ENCODE data around the gene LRCH4. TPM values are rescaled to one million over a fixed set of nuclear protein-coding genes. Genes with fewer than 3 reads are reported as not detected.

LRCH4 gene
- total and polyA plus RNA-seq, 2 of the 13 experiments (the other 11 are each of a cell fraction or from before 2014, with no cell fraction given): 7.0 to 9.3 TPM

DNA sequence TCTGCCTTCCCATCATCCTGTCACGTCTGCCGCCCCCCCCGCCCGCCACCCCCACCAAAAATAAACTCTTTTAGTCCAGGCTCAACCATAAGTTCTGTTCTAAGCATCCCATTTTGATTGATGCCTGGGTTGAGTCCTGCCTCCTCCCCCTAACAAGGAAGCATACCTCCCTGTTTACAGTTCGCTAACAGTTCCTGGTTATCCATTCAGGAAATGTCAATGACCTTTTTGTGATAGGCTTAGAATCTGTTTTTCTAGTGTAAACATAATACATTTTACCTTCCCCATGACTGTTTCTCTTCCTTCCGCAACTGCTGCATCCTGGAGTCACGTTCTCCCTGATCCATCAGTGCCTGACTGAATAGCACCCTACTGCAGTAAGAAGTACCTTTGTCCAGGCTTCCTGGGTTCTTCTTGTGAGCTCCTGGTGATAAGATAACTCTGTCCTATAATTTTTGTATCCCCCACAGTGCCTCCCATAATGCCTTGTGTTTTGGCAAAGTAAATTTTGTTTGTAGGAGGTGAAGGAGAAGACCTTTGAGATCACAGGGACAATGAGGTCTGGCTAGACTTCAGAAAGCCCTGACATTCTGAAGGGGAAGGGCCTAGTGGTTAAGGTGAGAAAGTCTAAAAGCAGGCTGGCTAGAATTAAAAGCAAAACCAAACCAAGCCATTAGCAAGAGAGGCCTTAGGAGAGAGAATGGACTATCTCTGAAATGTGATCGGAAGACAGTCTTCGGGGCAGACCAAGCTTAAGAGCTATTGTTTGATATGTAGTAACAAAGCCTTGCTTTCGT is 39.6 kb downstream of the LRCH4 start (continued):
- TF ChIP-seq, protein P1, sequence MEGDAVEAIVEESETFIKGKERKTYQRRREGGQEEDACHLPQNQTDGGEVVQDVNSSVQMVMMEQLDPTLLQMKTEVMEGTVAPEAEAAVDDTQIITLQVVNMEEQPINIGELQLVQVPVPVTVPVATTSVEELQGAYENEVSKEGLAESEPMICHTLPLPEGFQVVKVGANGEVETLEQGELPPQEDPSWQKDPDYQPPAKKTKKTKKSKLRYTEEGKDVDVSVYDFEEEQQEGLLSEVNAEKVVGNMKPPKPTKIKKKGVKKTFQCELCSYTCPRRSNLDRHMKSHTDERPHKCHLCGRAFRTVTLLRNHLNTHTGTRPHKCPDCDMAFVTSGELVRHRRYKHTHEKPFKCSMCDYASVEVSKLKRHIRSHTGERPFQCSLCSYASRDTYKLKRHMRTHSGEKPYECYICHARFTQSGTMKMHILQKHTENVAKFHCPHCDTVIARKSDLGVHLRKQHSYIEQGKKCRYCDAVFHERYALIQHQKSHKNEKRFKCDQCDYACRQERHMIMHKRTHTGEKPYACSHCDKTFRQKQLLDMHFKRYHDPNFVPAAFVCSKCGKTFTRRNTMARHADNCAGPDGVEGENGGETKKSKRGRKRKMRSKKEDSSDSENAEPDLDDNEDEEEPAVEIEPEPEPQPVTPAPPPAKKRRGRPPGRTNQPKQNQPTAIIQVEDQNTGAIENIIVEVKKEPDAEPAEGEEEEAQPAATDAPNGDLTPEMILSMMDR (CRISPR knock-in tag; IDR thresholded peaks at IDR 0.05): no peak
- TF ChIP-seq HDAC6 (IDR thresholded peaks at IDR 0.05; ENCODE audit: low read depth, low read length) (no peak), ZSCAN30 (CRISPR knock-in tag; IDR thresholded peaks at IDR 0.05) (no peak), ZNF431 (CRISPR knock-in tag; IDR thresholded peaks at IDR 0.05; ENCODE audit: borderline replicate concordance, low read depth) (no peak), MTF2 (CRISPR knock-in tag; IDR thresholded peaks at IDR 0.05; ENCODE audit: borderline replicate concordance) (no peak), ZFP1 (CRISPR knock-in tag; IDR thresholded peaks at IDR 0.05) (0 out of 2 replicates have a peak, but pooled peaks have one; percentile 9)
- TF ChIP-seq, protein P2, sequence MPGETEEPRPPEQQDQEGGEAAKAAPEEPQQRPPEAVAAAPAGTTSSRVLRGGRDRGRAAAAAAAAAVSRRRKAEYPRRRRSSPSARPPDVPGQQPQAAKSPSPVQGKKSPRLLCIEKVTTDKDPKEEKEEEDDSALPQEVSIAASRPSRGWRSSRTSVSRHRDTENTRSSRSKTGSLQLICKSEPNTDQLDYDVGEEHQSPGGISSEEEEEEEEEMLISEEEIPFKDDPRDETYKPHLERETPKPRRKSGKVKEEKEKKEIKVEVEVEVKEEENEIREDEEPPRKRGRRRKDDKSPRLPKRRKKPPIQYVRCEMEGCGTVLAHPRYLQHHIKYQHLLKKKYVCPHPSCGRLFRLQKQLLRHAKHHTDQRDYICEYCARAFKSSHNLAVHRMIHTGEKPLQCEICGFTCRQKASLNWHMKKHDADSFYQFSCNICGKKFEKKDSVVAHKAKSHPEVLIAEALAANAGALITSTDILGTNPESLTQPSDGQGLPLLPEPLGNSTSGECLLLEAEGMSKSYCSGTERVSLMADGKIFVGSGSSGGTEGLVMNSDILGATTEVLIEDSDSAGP (CRISPR knock-in tag; IDR thresholded peaks at IDR 0.05; ENCODE audit: borderline replicate concordance): no peak
- TF ChIP-seq, protein P3, sequence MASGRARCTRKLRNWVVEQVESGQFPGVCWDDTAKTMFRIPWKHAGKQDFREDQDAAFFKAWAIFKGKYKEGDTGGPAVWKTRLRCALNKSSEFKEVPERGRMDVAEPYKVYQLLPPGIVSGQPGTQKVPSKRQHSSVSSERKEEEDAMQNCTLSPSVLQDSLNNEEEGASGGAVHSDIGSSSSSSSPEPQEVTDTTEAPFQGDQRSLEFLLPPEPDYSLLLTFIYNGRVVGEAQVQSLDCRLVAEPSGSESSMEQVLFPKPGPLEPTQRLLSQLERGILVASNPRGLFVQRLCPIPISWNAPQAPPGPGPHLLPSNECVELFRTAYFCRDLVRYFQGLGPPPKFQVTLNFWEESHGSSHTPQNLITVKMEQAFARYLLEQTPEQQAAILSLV (CRISPR knock-in tag; IDR thresholded peaks at IDR 0.05; ENCODE audit: borderline replicate concordance): no peak
- TF ChIP-seq, protein P4, sequence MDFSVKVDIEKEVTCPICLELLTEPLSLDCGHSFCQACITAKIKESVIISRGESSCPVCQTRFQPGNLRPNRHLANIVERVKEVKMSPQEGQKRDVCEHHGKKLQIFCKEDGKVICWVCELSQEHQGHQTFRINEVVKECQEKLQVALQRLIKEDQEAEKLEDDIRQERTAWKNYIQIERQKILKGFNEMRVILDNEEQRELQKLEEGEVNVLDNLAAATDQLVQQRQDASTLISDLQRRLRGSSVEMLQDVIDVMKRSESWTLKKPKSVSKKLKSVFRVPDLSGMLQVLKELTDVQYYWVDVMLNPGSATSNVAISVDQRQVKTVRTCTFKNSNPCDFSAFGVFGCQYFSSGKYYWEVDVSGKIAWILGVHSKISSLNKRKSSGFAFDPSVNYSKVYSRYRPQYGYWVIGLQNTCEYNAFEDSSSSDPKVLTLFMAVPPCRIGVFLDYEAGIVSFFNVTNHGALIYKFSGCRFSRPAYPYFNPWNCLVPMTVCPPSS (IDR thresholded peaks at IDR 0.05): no peak
- TF ChIP-seq, protein P5, sequence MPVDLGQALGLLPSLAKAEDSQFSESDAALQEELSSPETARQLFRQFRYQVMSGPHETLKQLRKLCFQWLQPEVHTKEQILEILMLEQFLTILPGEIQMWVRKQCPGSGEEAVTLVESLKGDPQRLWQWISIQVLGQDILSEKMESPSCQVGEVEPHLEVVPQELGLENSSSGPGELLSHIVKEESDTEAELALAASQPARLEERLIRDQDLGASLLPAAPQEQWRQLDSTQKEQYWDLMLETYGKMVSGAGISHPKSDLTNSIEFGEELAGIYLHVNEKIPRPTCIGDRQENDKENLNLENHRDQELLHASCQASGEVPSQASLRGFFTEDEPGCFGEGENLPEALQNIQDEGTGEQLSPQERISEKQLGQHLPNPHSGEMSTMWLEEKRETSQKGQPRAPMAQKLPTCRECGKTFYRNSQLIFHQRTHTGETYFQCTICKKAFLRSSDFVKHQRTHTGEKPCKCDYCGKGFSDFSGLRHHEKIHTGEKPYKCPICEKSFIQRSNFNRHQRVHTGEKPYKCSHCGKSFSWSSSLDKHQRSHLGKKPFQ (CRISPR knock-in tag; IDR thresholded peaks at IDR 0.05; ENCODE audit: insufficient replicate concordance): peak; percentile 60
- TF ChIP-seq, protein P6, sequence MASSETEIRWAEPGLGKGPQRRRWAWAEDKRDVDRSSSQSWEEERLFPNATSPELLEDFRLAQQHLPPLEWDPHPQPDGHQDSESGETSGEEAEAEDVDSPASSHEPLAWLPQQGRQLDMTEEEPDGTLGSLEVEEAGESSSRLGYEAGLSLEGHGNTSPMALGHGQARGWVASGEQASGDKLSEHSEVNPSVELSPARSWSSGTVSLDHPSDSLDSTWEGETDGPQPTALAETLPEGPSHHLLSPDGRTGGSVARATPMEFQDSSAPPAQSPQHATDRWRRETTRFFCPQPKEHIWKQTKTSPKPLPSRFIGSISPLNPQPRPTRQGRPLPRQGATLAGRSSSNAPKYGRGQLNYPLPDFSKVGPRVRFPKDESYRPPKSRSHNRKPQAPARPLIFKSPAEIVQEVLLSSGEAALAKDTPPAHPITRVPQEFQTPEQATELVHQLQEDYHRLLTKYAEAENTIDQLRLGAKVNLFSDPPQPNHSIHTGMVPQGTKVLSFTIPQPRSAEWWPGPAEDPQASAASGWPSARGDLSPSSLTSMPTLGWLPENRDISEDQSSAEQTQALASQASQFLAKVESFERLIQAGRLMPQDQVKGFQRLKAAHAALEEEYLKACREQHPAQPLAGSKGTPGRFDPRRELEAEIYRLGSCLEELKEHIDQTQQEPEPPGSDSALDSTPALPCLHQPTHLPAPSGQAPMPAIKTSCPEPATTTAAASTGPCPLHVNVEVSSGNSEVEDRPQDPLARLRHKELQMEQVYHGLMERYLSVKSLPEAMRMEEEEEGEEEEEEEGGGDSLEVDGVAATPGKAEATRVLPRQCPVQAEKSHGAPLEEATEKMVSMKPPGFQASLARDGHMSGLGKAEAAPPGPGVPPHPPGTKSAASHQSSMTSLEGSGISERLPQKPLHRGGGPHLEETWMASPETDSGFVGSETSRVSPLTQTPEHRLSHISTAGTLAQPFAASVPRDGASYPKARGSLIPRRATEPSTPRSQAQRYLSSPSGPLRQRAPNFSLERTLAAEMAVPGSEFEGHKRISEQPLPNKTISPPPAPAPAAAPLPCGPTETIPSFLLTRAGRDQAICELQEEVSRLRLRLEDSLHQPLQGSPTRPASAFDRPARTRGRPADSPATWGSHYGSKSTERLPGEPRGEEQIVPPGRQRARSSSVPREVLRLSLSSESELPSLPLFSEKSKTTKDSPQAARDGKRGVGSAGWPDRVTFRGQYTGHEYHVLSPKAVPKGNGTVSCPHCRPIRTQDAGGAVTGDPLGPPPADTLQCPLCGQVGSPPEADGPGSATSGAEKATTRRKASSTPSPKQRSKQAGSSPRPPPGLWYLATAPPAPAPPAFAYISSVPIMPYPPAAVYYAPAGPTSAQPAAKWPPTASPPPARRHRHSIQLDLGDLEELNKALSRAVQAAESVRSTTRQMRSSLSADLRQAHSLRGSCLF (CRISPR knock-in tag; IDR thresholded peaks at IDR 0.05; ENCODE audit: borderline replicate concordance): no peak
- TF ChIP-seq, protein P7, sequence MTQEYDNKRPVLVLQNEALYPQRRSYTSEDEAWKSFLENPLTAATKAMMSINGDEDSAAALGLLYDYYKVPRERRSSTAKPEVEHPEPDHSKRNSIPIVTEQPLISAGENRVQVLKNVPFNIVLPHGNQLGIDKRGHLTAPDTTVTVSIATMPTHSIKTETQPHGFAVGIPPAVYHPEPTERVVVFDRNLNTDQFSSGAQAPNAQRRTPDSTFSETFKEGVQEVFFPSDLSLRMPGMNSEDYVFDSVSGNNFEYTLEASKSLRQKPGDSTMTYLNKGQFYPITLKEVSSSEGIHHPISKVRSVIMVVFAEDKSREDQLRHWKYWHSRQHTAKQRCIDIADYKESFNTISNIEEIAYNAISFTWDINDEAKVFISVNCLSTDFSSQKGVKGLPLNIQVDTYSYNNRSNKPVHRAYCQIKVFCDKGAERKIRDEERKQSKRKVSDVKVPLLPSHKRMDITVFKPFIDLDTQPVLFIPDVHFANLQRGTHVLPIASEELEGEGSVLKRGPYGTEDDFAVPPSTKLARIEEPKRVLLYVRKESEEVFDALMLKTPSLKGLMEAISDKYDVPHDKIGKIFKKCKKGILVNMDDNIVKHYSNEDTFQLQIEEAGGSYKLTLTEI (CRISPR knock-in tag; conservative IDR thresholded peaks at IDR 0.05): no peak

Measured in HepG2 (cell line).